NCI-H2196 treated with DMSO at 0.1 percent for 48 hours (cell line): ENCODE data around the gene PRMT7.

Source experiments
- DNase-seq: peaks from one replicate; lab custom pipeline; 2025; ENCODE audit not compliant: unreplicated experiment; lab: John Stamatoyannopoulos, UW

Gene PRMT7

GRCh38 chr16:68374246-68374805 lies 63.5 kb downstream of the PRMT7 start:
- DNase-seq, result no peak

- DNase-seq, result no peak
Measured at GRCh38 chr16:68374961-68375660, 64.3 kb downstream of the PRMT7 start.

- no peak for DNase-seq
Measured at GRCh38 chr16:68375801-68376536, 65.2 kb downstream of the PRMT7 start.

- DNase-seq, result no peak
Measured at GRCh38 chr16:68376590-68376989, 65.8 kb downstream of the PRMT7 start.

GRCh38 chr16:68377221-68377620 lies 66.4 kb downstream of the PRMT7 start:
- DNase-seq, result no peak

- DNase-seq, result no peak
Measured at GRCh38 chr16:68377667-68378393, 67.0 kb downstream of the PRMT7 start.

- no peak for DNase-seq
Measured at GRCh38 chr16:68378436-68379415, 67.9 kb downstream of the PRMT7 start.

- no peak for DNase-seq
Measured at GRCh38 chr16:68379472-68380347, 68.9 kb downstream of the PRMT7 start.

- DNase-seq, result no peak
Measured at GRCh38 chr16:68380348-68380670, 69.5 kb downstream of the PRMT7 start.

- DNase-seq, result no peak
Measured at GRCh38 chr16:68380676-68381362, 70.0 kb downstream of the PRMT7 start.

GRCh38 chr16:68381363-68381724 lies 70.5 kb downstream of the PRMT7 start:
- no peak for DNase-seq

- no peak for DNase-seq
Measured at GRCh38 chr16:68382296-68382718, 71.5 kb downstream of the PRMT7 start.

- no peak for DNase-seq
Measured at GRCh38 chr16:68383858-68384257, 73.0 kb downstream of the PRMT7 start.

- DNase-seq, result no peak
Measured at GRCh38 chr16:68384288-68385161, 73.7 kb downstream of the PRMT7 start.

- no peak for DNase-seq
Measured at GRCh38 chr16:68385371-68385770, 74.6 kb downstream of the PRMT7 start.

GRCh38 chr16:68386628-68387027 lies 75.8 kb downstream of the PRMT7 start:
- DNase-seq, result no peak

GRCh38 chr16:68387301-68387700 lies 76.5 kb downstream of the PRMT7 start:
- no peak for DNase-seq

- no peak for DNase-seq
Measured at GRCh38 chr16:68388124-68388523, 77.3 kb downstream of the PRMT7 start.
